ENCODE measurements around the gene C1orf174. TPM values are rescaled to one million over a fixed set of nuclear protein-coding genes. Genes with fewer than 3 reads are reported as not detected.

The C1orf174 gene
- total RNA-seq, 1 experiment from 2014 or later = 21.1 TPM

- H3K4me3 Mint-ChIP-seq (ENCODE audit: low read depth, unreplicated experiment) = no peak overlapping the region
- no peak for DNase-seq
- H3K27ac Mint-ChIP-seq (ENCODE audit: unreplicated experiment) = no peak overlapping the region
- no peak for TF ChIP-seq CTCF (IDR thresholded peaks at IDR 0.05; ENCODE audit: unreplicated experiment)
- H3K27me3 Mint-ChIP-seq (ENCODE audit: unreplicated experiment) = no peaks in the 10 kb centered on the region
- CTCF ChIA-PET = interaction anchor here (1.2 kb wide), 1 partner anchor 16 kb away, joined by 3 read pairs; no protein-coding TSS in a partner anchor
- no TSS peak for BruUV-seq (replicated peaks)
- intact Hi-C loops (cut with micrococcal nuclease; ENCODE audit: unreplicated experiment) = no loop called here
- no peaks in the 10 kb centered on the region for H3K4me1 Mint-ChIP-seq (ENCODE audit: low read depth, unreplicated experiment)
- H3K36me3 Mint-ChIP-seq (ENCODE audit: insufficient read depth, unreplicated experiment) = peaks cover 11% of the 10 kb centered on the region
- no peaks in the 10 kb centered on the region for H3K9me3 Mint-ChIP-seq (ENCODE audit: low read depth, unreplicated experiment)
Observed at GRCh38 chr1:3879787-3880428, 20.2 kb downstream of the C1orf174 start.

- H3K36me3 Mint-ChIP-seq (ENCODE audit: insufficient read depth, unreplicated experiment) = peaks cover 11% of the 10 kb centered on the region
- no peak overlapping the region for H3K4me3 Mint-ChIP-seq (ENCODE audit: low read depth, unreplicated experiment)
- BruUV-seq (replicated peaks) = no TSS peak
- no peaks in the 10 kb centered on the region for H3K4me1 Mint-ChIP-seq (ENCODE audit: low read depth, unreplicated experiment)
- H3K9me3 Mint-ChIP-seq (ENCODE audit: low read depth, unreplicated experiment) = no peaks in the 10 kb centered on the region
- no peak for DNase-seq
- intact Hi-C loops (cut with micrococcal nuclease; ENCODE audit: unreplicated experiment) = no loop called here
- H3K27ac Mint-ChIP-seq (ENCODE audit: unreplicated experiment) = no peak overlapping the region
- H3K27me3 Mint-ChIP-seq (ENCODE audit: unreplicated experiment) = no peaks in the 10 kb centered on the region
- TF ChIP-seq CTCF (IDR thresholded peaks at IDR 0.05; ENCODE audit: unreplicated experiment) = no peak
- CTCF ChIA-PET = interaction anchor here (1.2 kb wide), 1 partner anchor 17 kb away, joined by 3 read pairs; no protein-coding TSS in a partner anchor
Observed at GRCh38 chr1:3879099-3879498, 21.0 kb downstream of the C1orf174 start.

- Mint-ChIP-seq H3K4me3 (ENCODE audit: low read depth, unreplicated experiment) (no peak overlapping the region), H3K4me1 (ENCODE audit: low read depth, unreplicated experiment) (no peaks in the 10 kb centered on the region), H3K36me3 (ENCODE audit: insufficient read depth, unreplicated experiment) (no peaks in the 10 kb centered on the region), H3K9me3 (ENCODE audit: low read depth, unreplicated experiment) (no peaks in the 10 kb centered on the region), H3K27ac (ENCODE audit: unreplicated experiment) (no peak overlapping the region), H3K27me3 (ENCODE audit: unreplicated experiment) (no peaks in the 10 kb centered on the region)
- CTCF ChIA-PET = no interaction called here
- intact Hi-C loops (cut with micrococcal nuclease; ENCODE audit: unreplicated experiment) = no loop called here
- BruUV-seq (replicated peaks) = no TSS peak
- TF ChIP-seq CTCF (IDR thresholded peaks at IDR 0.05; ENCODE audit: unreplicated experiment) = no peak
- DNase-seq = no peak
Observed at GRCh38 chr1:3876716-3877115, 23.4 kb downstream of the C1orf174 start.

- CTCF ChIA-PET = no interaction called here
- no peaks in the 10 kb centered on the region for H3K9me3 Mint-ChIP-seq (ENCODE audit: low read depth, unreplicated experiment)
- no peaks in the 10 kb centered on the region for H3K27me3 Mint-ChIP-seq (ENCODE audit: unreplicated experiment)
- DNase-seq = no peak
- intact Hi-C loops (cut with micrococcal nuclease; ENCODE audit: unreplicated experiment) = no loop called here
- H3K4me1 Mint-ChIP-seq (ENCODE audit: low read depth, unreplicated experiment) = no peaks in the 10 kb centered on the region
- no peak overlapping the region for H3K4me3 Mint-ChIP-seq (ENCODE audit: low read depth, unreplicated experiment)
- no peaks in the 10 kb centered on the region for H3K36me3 Mint-ChIP-seq (ENCODE audit: insufficient read depth, unreplicated experiment)
- no peak for TF ChIP-seq CTCF (IDR thresholded peaks at IDR 0.05; ENCODE audit: unreplicated experiment)
- H3K27ac Mint-ChIP-seq (ENCODE audit: unreplicated experiment) = no peak overlapping the region
- no TSS peak for BruUV-seq (replicated peaks)
Observed at GRCh38 chr1:3874736-3875135, 25.3 kb downstream of the C1orf174 start.

Measured in Calu3 (cell line).